Stimulated activated CD8-positive, alpha-beta memory T cell treated with anti-CD3 and anti-CD28 coated beads, Interleukin-7, amount 100 ng/mL, for 24 hours (primary cell): Measurements from ENCODE around the gene OGFOD3.
"Not testable (repeated sequence)": the region's sequence is repeated elsewhere in the genome, so short reads cannot be mapped to it uniquely, and the experiment has no call there.

Experiments used
- DNase-seq: peaks from one replicate; pipeline ENCODE4 v3.0.0-alpha.2; 2020; ENCODE audit warnings: low read depth

Gene OGFOD3

GRCh38 chr17:82386881-82387704 lies 31.3 kb downstream of the OGFOD3 start:
- no peak for DNase-seq

GRCh38 chr17:82386255-82386831 lies 32.0 kb downstream of the OGFOD3 start:
- no peak for DNase-seq

- no peak for DNase-seq
These were observed 32.7 kb downstream of the OGFOD3 start for GRCh38 chr17:82385559-82386254.

- no peak for DNase-seq
These were observed 33.5 kb downstream of the OGFOD3 start for GRCh38 chr17:82384730-82385481.

GRCh38 chr17:82384051-82384729 lies 34.2 kb downstream of the OGFOD3 start:
- DNase-seq: no peak

- no peak for DNase-seq
These were observed 35.0 kb downstream of the OGFOD3 start for GRCh38 chr17:82383411-82383810.

GRCh38 chr17:82382933-82383255 lies 35.5 kb downstream of the OGFOD3 start:
- no peak for DNase-seq

GRCh38 chr17:82382220-82382932 lies 36.0 kb downstream of the OGFOD3 start:
- not testable (repeated sequence) for DNase-seq

- not testable (repeated sequence) for DNase-seq
These were observed 36.7 kb downstream of the OGFOD3 start for GRCh38 chr17:82381703-82382009.

- DNase-seq: no peak
These were observed 37.3 kb downstream of the OGFOD3 start for GRCh38 chr17:82380860-82381702.

- DNase-seq: no peak
These were observed 39.7 kb downstream of the OGFOD3 start for GRCh38 chr17:82378741-82379021.

GRCh38 chr17:82377924-82378740 lies 40.3 kb downstream of the OGFOD3 start:
- no peak for DNase-seq

GRCh38 chr17:82377294-82377693 lies 41.1 kb downstream of the OGFOD3 start:
- not testable (repeated sequence) for DNase-seq

GRCh38 chr17:82376042-82376730 lies 42.2 kb downstream of the OGFOD3 start:
- DNase-seq: no peak

GRCh38 chr17:82375359-82376041 lies 42.9 kb downstream of the OGFOD3 start:
- DNase-seq: no peak

GRCh38 chr17:82374626-82375331 lies 43.6 kb downstream of the OGFOD3 start:
- no peak for DNase-seq

GRCh38 chr17:82373731-82374625 lies 44.4 kb downstream of the OGFOD3 start:
- DNase-seq: no peak
